OCI-LY3 (cell line): ENCODE data around the gene EIF3L.

ENCODE experiments used
- H2AFZ ChIP-seq: fragments of 200-600, 300-600 bp; shearing (Covaris generic); 2 replicates; pipeline ENCODE4 v1.6.0; 2014; ENCODE audit warnings: antibody characterized with exemption, low read depth, low read length
- H3K27ac ChIP-seq: fragments of 200-600, 300-600 bp; sonication (generic); 2 replicates; pipeline ENCODE4 v1.5.1; 2014; ENCODE audit warnings: mild to moderate bottlenecking, low read length, moderate library complexity, mixed read lengths
- H3K27me3 ChIP-seq: fragments of 200-600, 300-600 bp; sonication (generic); 2 replicates; pipeline ENCODE4 v1.6.1; 2014; ENCODE audit warnings: low read depth, low read length, mixed read lengths
- H3K36me3 ChIP-seq: fragments of 200-600, 300-600 bp; sonication (generic); replicated peaks from 2 replicates; pipeline ENCODE3; 2014; ENCODE audit warnings: low read depth, low read length, mixed read lengths
- H3K4me1 ChIP-seq: fragments of 300-600, 200-600 bp; sonication (generic); 2 replicates; pipeline ENCODE4 v1.6.1; 2014; ENCODE audit warnings: low read length, mixed read lengths
- H3K4me2 ChIP-seq: fragments of 200-600, 300-600 bp; sonication (generic); 2 replicates; pipeline ENCODE4 v1.6.1; 2014; ENCODE audit warnings: low read length, mixed read lengths
- H3K4me3 ChIP-seq: fragments of 300-600, 200-600 bp; sonication (generic); 2 replicates; pipeline ENCODE4 v1.5.1; 2014; ENCODE audit warnings: antibody characterized with exemption, mild to moderate bottlenecking, low read length, moderate library complexity
- H3K79me2 ChIP-seq: fragments of 300-600, 200-600 bp; shearing (Covaris generic); 2 replicates; pipeline ENCODE4 v1.6.1; 2014; ENCODE audit warnings: mild to moderate bottlenecking, low read length, mixed read lengths
- H3K9ac ChIP-seq: fragments of 300-600, 200-600 bp; shearing (Covaris generic); 2 replicates; pipeline ENCODE4 v1.6.0; 2014; ENCODE audit warnings: mild to moderate bottlenecking, low read length, moderate library complexity
- H3K9me3 ChIP-seq: fragments of 200-600, 300-600 bp; shearing (Covaris generic); 2 replicates; pipeline ENCODE4 v1.6.1; 2014; ENCODE audit warnings: low read length, mixed read lengths; ENCODE audit not compliant: insufficient read depth
- H4K20me1 ChIP-seq: fragments of 200-600, 300-600 bp; sonication (generic); 2 replicates; pipeline ENCODE4 v1.6.1; 2016; ENCODE audit warnings: low read length, mixed read lengths; ENCODE audit not compliant: insufficient read depth
- CTCF ChIP-seq: fragments of 200-600, 300-600 bp; sonication (generic); IDR thresholded peaks from 2 replicates; pipeline ENCODE4 v1.5.1; 2014; ENCODE audit warnings: antibody characterized with exemption, low read length, low read depth
- EZH2phosphoT487 ChIP-seq: fragments of 200-600 bp; shearing (Covaris generic); IDR thresholded peaks from 2 replicates; pipeline ENCODE4 v1.6.1; 2018; ENCODE audit warnings: antibody characterized with exemption, mixed run types, low read depth

The EIF3L gene

GRCh38 chr22:37803195-37803638, 46.0 kb upstream of the EIF3L start:
- Histone ChIP-seq H3K9me3 (no peaks in the 10 kb centered on the region), H3K27me3 (peaks cover 18% of the 10 kb centered on the region), H3K4me3 (no peak overlapping the region), H3K36me3 (no peaks in the 10 kb centered on the region), H3K9ac (no peak overlapping the region), H3K4me2 (no peak overlapping the region), H3K27ac (no peak overlapping the region), H2AFZ (no peak overlapping the region), H3K4me1 (peaks cover 8% of the 10 kb centered on the region), H4K20me1 (no peaks in the 10 kb centered on the region), H3K79me2 (no peaks in the 10 kb centered on the region)
- TF ChIP-seq EZH2phosphoT487 (no peak), CTCF (no peak)

- H4K20me1 ChIP-seq: no peaks in the 10 kb centered on the region
- peaks cover 18% of the 10 kb centered on the region for H3K27me3 ChIP-seq
- H3K27ac ChIP-seq: no peak overlapping the region
- no peaks in the 10 kb centered on the region for H3K36me3 ChIP-seq
- TF ChIP-seq CTCF (no peak), EZH2phosphoT487 (no peak)
- no peak overlapping the region for H3K4me3 ChIP-seq
- H3K9ac ChIP-seq: no peak overlapping the region
- H3K4me2 ChIP-seq: no peak overlapping the region
- H3K9me3 ChIP-seq: no peaks in the 10 kb centered on the region
- no peaks in the 10 kb centered on the region for H3K79me2 ChIP-seq
- peaks cover 9% of the 10 kb centered on the region; the same call in 1 of the 2 replicates for H3K4me1 ChIP-seq
- H2AFZ ChIP-seq: no peak overlapping the region
Measured at GRCh38 chr22:37803639-37804351, 45.4 kb upstream of the EIF3L start.

- no peak overlapping the region for H3K4me2 ChIP-seq
- TF ChIP-seq CTCF (no peak), EZH2phosphoT487 (no peak)
Measured at GRCh38 chr22:37804352-37804880, 44.8 kb upstream of the EIF3L start.

GRCh38 chr22:37804881-37805809, 44.1 kb upstream of the EIF3L start:
- TF ChIP-seq EZH2phosphoT487: no peak
- H3K27ac ChIP-seq: no peak overlapping the region
- no peaks in the 10 kb centered on the region for H3K36me3 ChIP-seq
- peaks cover 9% of the 10 kb centered on the region; the same call in 1 of the 2 replicates for H3K4me1 ChIP-seq
- H3K27me3 ChIP-seq: peaks cover 18% of the 10 kb centered on the region
- H3K9me3 ChIP-seq: no peaks in the 10 kb centered on the region
- H3K79me2 ChIP-seq: no peaks in the 10 kb centered on the region
- H4K20me1 ChIP-seq: no peaks in the 10 kb centered on the region
- no peak overlapping the region for H3K9ac ChIP-seq
- no peak overlapping the region for H3K4me3 ChIP-seq
- H3K4me2 ChIP-seq: no peak overlapping the region
- no peak overlapping the region for H2AFZ ChIP-seq

More at GRCh38 chr22:37804352-37804880, 44.8 kb upstream of the EIF3L start:
- Histone ChIP-seq H3K9me3 (no peaks in the 10 kb centered on the region), H3K9ac (no peak overlapping the region), H2AFZ (no peak overlapping the region), H3K27me3 (peaks cover 18% of the 10 kb centered on the region), H3K36me3 (no peaks in the 10 kb centered on the region), H4K20me1 (no peaks in the 10 kb centered on the region), H3K4me3 (no peak overlapping the region), H3K4me1 (peaks cover 9% of the 10 kb centered on the region; the same call in 1 of the 2 replicates), H3K79me2 (no peaks in the 10 kb centered on the region), H3K27ac (no peak overlapping the region)
